GM18873 (cell line): ENCODE results near the gene FARP2.
"Not testable (repeated sequence)": the region's sequence is repeated elsewhere in the genome, so short reads cannot be mapped to it uniquely, and the experiment has no call there.

ENCODE experiments used
- ATAC-seq: cut with Tn5 transposase; IDR thresholded peaks from one replicate; pipeline ENCODE4 v1.9.1; 2021; ENCODE audit warnings: mild to moderate bottlenecking, moderate library complexity, moderate number of reproducible peaks; ENCODE audit not compliant: unreplicated experiment, low FRiP score

The FARP2 gene

GRCh38 chr2:241364781-241365180, 8.7 kb downstream of the FARP2 start:
- no peak for ATAC-seq

DNA sequence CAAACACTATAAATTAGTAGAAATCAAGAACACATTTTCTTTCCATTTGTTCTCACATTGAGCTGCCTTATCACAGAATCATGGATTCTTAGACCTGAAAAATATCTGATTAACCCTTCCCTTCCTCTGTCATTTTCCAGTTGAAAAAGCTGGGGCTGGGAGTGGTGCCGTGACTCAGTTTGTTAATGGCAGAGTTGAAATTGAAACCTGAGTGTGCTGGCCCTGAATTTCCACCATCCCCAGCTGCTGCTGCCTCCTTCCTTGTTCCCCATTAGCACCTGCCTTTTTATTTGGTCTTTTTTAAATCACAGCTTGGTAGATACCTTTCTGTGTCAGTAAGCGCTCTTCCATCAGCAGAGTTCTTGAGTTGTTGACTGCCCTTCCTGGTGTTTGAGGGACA, 10.6 kb downstream of the FARP2 start:
- ATAC-seq = no peak

GRCh38 chr2:241368643-241369042, 12.6 kb downstream of the FARP2 start:
- ATAC-seq = no peak

DNA sequence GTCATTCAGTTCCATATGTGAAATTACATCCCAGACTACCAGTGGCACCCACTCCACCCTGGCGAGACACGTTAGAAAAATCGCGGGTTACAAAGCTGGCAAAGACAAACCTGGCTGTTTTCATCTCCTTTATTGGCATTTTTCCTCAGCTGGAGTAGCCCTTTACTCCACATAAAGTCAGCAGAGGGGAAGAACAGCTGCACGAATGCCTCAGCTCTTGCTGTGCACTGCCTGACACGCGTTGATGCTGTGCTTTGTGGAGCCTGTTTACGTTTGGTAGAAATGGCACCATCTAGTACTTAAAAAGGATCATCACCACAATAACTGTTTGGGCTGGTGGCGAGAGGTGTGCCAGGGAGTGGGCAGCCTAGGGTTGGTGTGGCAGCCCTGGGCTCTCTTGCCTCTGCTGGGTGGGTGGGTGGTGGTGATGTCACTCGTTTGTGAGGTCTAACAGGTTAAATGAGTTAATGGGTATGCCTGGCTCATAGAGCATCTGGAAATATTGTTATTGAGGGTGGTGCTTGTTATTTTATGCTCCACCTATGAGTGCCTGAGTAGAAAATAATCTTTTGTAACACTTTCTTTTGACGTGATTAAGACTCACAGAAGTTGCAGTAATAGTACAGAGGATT, 16.4 kb downstream of the FARP2 start:
- no peak for ATAC-seq

GRCh38 chr2:241373446-241373845, 17.4 kb downstream of the FARP2 start:
- ATAC-seq = no peak

DNA sequence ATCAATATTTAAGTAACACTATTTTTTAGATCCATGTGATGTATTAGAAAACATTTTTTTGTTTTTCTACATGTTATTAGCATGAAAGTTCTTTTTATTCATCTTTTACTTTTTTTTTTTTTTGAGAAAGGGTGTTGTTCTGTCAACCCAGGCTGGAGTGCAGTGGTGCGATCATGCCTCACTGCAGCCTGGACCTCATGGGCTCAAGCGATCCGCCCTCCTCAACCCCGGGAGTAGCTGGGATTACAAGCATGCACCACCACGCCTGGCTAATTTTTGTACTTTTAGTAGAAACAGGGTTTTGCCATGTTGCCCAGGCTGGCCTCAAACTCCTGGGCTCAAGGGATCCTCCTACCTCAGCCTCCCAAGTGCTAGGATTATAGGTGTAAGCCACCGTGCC, 17.8 kb downstream of the FARP2 start:
- not testable (repeated sequence) for ATAC-seq

GRCh38 chr2:241375300-241375699, 19.2 kb downstream of the FARP2 start:
- ATAC-seq = no peak

GRCh38 chr2:241376808-241377207, 20.7 kb downstream of the FARP2 start:
- no peak for ATAC-seq

- ATAC-seq = no peak
Measured at GRCh38 chr2:241378816-241379215, 22.7 kb downstream of the FARP2 start.

DNA sequence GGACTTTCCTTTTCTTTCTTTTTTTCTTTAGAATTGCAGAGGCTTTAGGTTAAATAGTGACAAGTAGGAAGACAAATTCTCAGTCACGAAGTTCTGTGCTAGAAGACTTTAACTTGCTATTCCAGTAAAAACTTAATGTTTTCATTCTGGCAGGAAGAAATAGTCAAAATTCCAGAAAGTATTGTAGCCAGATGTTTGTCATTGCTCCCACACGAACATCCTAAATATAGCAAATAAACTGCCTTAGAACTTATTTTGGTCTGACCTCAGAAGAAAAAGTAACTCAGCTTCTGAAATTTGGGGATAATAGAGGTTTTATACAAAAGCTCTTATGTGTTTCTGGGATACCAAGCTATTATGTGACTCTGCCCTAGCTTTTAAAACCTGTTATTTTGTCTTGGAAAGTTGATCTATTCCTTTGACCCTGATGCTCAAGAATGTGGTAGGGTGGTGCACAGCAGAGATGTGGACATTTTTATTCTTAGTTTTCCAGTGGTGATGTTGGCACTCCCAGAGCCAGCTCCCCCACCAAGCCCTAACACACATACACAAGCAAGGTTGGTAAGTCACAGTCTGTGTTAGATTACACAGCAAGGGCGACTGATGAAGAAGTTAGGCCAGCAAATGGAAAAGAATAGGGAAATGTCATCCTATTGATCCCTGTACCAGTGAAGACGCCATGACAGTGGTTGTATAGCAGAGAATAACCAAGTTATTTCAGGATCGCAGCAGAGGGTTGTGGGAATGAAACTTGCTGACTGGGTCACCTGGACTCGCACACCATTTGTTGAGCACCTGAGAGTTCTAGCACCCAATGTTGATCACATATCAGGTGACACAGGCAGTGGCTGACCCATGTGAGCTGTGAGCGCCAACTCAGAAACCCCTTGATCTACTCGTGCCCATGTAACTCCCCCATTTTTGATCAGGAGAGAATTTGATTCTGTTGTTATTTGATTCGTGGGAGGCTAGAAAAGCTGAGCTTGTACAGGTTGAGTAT, 23.7 kb downstream of the FARP2 start:
- ATAC-seq = no peak

DNA sequence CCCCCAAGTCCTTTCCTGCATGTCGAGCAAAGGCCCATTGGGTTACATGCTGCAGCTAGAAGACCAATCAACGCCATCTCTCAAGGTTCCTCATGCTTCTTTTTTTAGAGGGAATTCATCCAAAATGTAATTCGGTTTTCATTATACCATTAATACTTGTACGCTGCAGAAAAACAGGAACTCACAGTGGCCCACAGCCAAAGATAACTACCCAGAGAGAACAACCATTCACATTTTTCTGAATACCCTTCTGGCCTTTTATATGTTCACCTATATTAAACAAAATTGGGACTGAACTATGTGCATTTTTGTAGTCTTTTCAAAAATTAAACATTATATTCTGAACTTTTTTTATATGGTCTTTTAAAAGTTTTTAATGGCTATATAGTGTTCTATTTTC, 25.8 kb downstream of the FARP2 start:
- no peak for ATAC-seq

DNA sequence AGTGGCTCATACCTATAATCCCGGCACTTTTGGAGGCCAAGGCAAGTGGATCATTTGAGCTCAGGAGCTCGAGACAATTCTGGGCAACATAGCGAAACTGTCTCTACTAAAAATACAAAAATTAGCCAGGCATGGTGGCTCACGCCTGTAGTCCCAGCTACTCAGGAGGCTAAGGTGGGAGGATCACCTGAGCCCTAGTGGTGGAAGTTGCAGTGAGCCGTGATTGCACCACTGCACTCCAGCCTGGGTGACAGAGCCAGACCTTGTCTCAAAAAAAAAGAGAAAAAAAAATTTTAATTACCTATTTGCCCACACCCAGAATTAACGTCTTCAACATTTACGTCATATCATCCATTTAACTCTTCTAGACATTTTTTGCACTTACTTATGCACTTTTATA, 29.4 kb downstream of the FARP2 start:
- not testable (repeated sequence) for ATAC-seq

DNA sequence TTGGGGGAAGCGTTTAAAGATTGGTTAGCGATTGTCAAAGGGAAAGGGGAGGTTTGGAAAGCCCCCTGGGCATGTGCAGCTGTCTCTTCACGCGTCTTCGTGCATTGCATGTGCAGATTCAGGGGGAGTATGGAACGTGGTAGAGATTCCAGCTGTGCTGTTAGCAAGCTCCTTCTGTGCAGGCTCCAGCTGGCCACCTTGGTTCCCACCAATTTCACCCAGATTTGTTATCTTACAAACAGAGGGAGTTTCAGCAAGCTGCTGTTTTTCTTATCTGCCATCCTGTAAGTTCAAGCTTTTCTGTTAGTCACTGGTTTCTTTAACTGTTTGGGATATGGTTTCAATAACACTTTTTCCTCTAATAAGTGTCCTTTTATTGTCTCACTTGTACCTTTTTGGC, 30.4 kb downstream of the FARP2 start:
- no peak for ATAC-seq

- no peak for ATAC-seq
Measured at GRCh38 chr2:241389697-241390096, 33.6 kb downstream of the FARP2 start.

DNA sequence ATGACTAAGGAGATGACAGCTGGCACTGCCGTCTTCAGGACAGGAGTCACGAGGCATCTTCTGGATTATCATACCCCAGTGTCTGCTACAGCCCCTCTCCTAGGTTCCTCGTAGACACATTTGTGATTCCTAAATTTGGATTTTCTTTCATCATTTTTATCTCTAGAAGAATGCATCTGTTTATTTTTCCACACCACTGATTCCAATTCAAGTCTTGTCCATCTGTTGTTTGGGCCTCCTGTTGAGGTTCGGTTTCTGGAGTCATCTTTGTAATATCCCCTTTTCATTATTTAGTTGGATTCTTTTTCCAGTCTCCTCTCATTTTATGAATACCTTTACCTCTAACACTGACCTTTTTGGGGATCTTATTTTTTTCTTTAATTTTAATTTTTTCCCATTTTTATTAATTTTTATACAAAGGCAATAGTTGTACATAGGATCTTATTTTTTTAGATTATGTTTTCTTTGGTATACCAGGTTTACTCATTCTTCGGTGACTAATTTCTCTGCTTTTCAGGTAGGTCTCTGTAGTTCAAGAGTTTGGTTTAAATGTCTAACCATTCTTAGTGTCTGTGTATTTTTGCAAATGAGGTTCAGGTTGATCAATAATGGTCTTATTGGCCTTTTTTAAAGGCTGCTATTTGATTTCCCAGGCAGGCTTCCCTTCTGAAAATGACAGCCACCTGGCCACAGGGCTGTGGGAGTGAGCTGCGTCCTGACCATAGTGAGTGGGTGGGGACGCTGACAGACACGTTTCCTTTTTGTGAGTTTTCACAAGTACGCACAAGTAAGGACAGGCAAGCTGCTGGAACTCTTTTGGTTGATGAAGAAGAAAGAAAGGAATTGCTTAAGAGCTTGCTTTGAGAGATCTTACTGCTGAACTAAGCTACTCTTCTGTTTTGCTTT, 34.5 kb downstream of the FARP2 start:
- ATAC-seq = no peak

GRCh38 chr2:241391892-241392665, 36.0 kb downstream of the FARP2 start:
- no peak for ATAC-seq

- not testable (repeated sequence) for ATAC-seq
Measured at GRCh38 chr2:241392753-241393152, 36.7 kb downstream of the FARP2 start.

DNA sequence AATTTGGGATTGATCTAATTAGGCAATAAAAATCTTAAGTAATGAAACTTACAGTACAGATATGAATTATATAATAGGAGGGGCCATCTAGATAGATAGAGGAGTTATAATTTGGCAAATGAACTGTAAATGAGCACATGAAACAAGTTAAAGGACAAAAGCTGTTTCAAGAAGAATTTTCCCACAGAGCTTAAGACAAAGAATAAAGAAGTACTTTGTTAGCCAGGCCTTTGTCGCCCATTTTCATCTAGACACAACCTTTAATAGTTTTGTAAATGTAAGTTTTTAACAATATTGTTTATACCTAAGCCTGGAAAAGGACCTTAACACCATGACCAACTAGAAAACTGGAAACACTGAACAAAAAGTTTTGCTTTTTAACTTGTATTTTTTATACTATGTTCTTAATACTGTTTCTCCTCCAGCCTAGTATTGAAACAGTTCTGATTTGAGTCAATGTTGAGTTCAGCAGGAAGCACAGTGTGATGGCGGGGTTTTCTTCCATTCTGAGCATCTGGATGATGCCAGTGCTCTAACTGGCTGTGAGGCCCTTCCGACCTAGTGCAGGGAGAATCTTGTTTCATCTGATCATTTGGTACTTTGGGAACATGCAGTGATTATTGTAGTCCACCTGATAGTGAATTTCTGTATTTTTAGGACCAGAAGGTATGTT, 37.6 kb downstream of the FARP2 start:
- no peak for ATAC-seq

DNA sequence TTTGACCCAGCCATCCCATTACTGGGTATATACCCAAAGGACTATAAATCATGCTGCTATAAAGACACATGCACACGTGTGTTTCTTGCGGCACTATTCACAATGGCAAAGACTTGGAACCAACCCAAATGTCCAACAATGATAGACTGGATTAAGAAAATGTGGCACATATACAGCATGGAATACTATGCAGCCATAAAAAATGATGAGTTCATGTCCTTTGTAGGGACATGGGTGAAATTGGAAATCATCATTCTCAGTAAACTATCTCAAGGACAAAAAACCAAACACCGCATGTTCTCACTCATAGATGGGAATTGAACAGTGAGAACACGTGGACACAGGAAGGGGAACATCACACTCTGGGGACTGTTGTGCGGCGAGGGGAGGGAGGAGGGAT, 40.7 kb downstream of the FARP2 start:
- ATAC-seq = not testable (repeated sequence)
